Occipital lobe (tissue), 2 donors: ENCODE measurements around the gene RMND5B. TPM values are rescaled to one million over a fixed set of nuclear protein-coding genes. Genes with fewer than 3 reads are reported as not detected.
"Not testable (repeated sequence)": the region's sequence is repeated elsewhere in the genome, so short reads cannot be mapped to it uniquely, and the experiment has no call there.

ENCODE experiments used
- DNase-seq: peaks from one replicate; lab custom pipeline; 2025; lab: John Stamatoyannopoulos, UW
- total RNA-seq: library from RNA; depleted of rRNA; stranded (reverse); fragments of >200 nt; gene quantifications from one replicate; pipeline ENCODE4 v1.2.3, GENCODE V29; 2014

The RMND5B gene
- total RNA-seq, 1 donor from 2014 or later: 19.3 TPM

- not testable (repeated sequence) for DNase-seq
These were observed 609 bp upstream of the RMND5B start for GRCh38 chr5:178130234-178130575.

DNA sequence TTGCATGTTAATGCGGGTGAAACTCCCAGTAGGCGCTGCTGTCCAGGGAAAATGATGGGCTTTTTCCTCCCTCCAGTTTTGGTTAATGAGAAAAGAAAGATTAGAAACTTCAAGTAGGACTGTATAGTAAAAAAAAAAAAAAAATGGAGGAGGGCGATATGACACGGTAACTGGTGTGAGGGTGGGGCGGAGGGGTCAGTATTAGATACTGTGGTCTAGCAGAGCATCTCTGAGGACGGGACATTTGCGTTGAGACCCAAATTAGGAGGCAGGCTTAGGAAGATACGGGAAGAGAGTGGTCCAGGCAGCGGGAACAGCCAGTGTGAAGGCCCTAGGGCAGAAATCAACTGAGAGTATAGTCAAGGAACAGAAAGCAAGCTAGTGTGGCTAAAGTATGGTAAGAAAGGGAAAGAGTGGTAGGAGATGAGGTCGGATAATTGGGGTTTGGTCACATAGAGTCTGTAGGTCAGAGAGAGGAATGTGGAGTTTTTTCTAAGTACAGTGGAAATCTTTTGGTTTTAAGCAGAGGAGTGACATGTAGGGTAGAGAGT is 707 bp downstream of the RMND5B start:
- DNase-seq: no peak

DNA sequence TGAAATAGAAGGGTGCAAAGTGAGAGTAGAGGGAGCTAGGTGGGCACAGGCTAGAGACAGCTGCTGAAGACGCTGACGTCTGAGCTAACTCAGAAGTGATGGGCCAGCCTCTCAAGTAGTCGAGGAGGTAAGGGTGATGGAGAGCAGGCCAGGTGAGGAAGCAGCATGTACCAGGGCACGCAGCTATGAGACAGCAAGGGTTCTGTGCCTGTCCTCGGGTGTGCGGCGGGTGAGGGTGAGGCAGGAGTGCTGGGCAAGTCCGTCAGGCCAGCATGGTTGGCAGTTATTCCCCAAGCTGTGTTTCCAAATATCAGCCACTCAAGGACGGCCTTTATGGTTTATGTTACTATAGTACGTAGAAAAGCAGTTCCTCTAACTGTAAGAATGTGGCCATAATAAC is 6.2 kb downstream of the RMND5B start:
- DNase-seq: no peak

DNA sequence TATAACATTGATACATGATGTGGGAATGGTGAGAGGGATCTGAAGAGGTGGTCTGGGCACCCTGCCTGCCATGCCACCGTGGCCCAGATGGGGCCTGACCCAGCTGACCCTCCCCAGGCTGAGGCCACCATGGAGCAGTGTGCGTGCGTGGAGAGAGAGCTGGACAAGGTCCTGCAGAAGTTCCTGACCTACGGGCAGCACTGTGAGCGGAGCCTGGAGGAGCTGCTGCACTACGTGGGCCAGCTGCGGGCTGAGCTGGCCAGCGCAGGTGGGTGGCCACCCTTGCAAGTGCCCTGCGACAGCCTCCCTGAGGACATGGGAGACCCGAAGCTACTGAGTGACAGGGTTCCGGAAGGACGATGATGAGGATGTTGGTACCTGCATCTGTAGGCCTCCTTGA is 7.2 kb downstream of the RMND5B start:
- DNase-seq: no peak

DNA sequence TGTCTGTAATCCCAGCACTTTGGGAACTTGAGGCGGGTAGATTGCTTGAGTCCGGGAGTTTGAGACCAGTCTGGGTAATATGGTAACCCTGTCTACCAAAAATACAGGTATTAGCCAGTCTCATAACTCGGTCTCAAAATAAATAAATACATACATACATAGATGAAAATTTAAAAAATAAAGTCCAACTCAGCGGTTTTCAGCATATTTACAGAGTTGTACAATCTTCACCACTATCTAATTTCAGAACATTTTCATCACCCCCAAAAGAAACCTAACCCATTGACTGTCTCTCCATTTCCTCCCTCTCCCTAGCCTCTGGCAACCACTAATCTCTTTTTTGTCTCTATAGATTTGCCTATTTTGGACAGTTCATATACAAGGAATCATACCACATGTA is 10.7 kb downstream of the RMND5B start:
- DNase-seq: no peak

DNA sequence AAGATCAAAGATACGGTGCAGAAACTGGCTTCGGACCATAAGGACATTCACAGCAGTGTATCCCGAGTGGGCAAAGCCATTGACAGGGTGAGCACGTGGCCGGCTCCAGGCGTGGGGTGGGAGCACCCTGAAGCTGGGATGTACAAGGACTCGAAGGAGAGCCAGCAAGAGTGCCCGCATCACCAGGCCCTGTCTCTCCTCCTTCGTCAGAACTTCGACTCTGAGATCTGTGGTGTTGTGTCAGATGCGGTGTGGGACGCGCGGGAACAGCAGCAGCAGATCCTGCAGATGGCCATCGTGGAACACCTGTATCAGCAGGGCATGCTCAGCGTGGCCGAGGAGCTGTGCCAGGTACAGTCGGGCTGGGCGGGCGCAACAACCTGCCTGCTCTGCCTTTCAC is 11.8 kb downstream of the RMND5B start:
- no peak for DNase-seq

- DNase-seq: no peak
These were observed 12.4 kb downstream of the RMND5B start for GRCh38 chr5:178143246-178143645.

DNA sequence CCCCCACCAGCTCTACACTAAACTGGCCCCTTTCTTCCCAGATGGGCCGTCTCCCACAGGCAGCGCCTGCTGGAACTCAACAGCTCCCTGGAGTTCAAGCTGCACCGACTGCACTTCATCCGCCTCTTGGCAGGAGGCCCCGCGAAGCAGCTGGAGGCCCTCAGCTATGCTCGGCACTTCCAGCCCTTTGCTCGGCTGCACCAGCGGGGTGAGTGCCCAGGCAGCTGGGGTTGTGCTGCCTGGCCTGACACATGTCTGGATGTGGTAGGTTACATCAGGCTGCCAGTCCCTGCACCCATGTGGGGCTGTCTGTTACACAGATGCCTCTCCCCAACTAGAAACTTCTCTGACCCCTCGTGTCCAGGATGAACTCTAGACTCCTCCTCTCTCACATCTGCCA is 13.1 kb downstream of the RMND5B start:
- DNase-seq: no peak

DNA sequence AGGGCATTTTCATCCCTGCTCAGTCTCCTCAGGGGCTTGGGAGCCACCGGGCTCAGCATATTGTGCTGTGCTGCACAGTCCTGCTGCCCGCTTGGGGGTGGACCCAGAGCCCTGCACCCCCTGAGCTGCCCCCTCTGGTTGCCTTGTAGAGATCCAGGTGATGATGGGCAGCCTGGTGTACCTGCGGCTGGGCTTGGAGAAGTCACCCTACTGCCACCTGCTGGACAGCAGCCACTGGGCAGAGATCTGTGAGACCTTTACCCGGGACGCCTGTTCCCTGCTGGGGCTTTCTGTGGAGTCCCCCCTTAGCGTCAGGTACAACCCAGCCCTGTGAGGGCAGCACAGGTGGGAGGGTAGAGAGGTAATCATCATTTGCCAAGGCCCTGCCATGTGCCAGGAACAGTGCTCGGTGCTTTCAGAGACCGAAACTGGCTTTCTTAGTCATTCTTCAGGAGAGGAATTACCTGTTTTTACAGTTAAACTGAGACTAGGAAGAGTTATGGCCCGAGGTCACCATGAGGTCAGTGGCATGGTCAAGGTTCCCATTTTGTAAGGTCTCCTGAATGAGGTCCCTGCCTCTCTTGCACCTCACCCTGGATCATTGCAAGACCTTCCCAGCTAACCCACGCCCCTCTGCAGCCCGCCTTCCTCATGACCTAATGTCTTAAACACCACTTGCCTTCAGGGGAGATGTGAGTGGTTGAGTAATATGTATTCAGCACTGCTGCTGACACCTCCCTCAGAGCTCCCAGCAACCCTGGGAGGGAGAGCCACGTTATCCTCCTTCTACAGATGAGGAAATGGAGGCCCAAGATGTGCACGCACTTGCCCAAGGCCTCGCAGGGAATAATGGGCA is 15.4 kb downstream of the RMND5B start:
- no peak for DNase-seq

GRCh38 chr5:178147406-178147805 is 16.6 kb downstream of the RMND5B start:
- no peak for DNase-seq

DNA sequence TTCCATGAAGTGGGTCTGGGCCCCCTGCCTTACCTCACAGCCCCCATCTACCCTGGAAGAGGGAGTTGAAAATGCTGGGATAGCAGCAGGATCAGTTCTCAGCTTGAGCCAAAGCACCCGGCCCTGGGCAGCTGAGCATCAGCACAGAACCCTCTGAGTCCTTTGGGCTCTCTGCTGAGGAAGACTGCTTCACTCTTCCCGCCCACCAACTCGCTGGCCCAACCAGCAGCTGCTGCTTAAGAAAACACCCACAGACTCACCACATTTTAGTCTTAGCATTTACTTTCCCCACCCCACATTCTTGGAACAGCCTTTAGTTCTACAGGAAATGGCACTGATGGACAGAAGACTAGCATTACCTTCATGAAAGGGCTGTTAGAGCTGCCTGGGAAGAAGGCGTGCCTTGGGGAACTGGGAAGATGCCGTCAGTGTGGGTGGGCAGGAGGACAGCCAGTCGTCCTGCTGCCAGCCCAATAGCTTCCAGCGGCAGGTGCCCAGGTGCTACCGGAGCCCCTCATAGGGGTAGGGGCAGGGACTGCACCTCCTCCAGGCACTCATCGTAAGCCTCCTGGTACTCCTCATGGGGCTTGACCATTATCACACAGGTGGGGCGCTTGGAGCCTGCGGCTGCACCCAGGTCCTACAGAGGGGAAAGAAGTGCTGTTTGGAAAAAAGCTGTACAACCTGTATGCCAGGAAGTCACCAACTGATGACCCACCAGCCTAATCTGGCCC is 18.6 kb downstream of the RMND5B start:
- no peak for DNase-seq

- no peak for DNase-seq
These were observed 20.3 kb downstream of the RMND5B start for GRCh38 chr5:178150977-178151734.

- DNase-seq: no peak
These were observed 22.0 kb downstream of the RMND5B start for GRCh38 chr5:178152491-178153444.

- peak; percentile 98 for DNase-seq
These were observed 22.9 kb downstream of the RMND5B start, which contains the start of gene NHP2 for GRCh38 chr5:178153530-178154340. NHP2 (minus strand) TSS chr5:178153885; CDS start chr5:178153817, 68 bp downstream.

- DNase-seq: no peak
These were observed 24.3 kb downstream of the RMND5B start for GRCh38 chr5:178155065-178155464.

DNA sequence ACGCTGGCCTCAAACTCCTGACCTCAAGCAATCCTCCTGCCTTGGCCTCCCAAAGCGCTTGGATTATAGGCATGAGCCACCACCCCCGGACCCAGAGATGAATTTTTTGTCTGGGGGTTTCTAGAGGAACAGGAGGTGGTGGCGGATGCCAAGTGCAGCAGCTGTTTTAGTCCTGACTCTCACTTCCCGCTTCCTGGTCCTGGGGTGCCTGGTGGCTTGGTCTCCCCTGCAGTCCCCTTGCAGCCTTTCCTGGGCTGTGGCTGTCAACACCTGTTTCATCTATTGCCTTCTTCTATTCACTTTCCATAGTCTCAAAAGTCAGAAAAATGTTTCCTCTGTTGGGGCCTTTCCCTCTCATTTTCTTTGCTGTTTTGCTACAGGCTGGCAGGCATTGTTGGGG is 29.4 kb downstream of the RMND5B start:
- no peak for DNase-seq

DNA sequence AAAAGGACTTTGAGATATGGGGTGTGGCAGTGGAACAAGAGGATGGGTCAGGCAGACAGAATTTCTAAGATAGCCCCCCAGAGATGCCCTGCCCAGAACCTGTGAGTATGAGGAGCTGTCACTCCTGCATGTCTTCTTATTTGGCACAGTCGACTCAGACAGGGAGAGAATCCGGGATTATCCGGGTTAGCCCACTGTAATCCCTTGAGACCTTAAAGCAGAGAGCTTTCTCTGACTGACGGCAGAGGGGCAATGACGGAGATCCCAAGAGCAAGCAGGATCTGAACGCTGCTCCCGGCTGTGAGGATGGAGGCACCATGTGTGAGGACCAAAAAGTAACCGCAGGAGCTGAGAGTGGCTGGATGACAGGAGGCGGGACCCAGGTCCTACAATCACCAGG is 31.7 kb downstream of the RMND5B start:
- DNase-seq: no peak

GRCh38 chr5:178163772-178164735 is 33.2 kb downstream of the RMND5B start:
- DNase-seq: peak; percentile 77

GRCh38 chr5:178165581-178165980 is 34.8 kb downstream of the RMND5B start:
- DNase-seq: no peak
